ENCODE results near the gene CCT5. TPM values are rescaled to one million over a fixed set of nuclear protein-coding genes. Genes with fewer than 3 reads are reported as not detected.

Gene CCT5
- total RNA-seq, 3 donors from 2014 or later, result 151 to 208 (median 180) TPM

Other genes starting within 250 kb of the CCT5 start
- 10 to 100 TPM; 15.1 to 23.9 (median 15.7) TPM for gene ATPSCKMT, start 392 bp upstream of the CCT5 start, total RNA-seq
- gene CMBL, start 57.6 kb downstream of the CCT5 start, total RNA-seq, result 1 to 10 TPM; 8.2 to 9.4 (median 9.2) TPM
- gene MARCHF6, start 103.4 kb downstream of the CCT5 start, total RNA-seq, result 100 to 1,000 TPM in 2 of 3 donors, 10 to 100 TPM in 1; 90.8 to 123 (median 121) TPM
- 1 to 10 TPM in 1 of 3 donors, under 1 TPM in 2; 0.29 to 2.9 (median 0.48) TPM for gene ROPN1L, start 191.6 kb downstream of the CCT5 start, total RNA-seq